Activated CD8-positive, alpha-beta memory T cell treated with anti-CD3 and anti-CD28 coated beads, Interleukin-2, amount 50 U/mL, for 4 hours (primary cell): ENCODE data around the gene ACTN3.
"Not testable (repeated sequence)": the region's sequence is repeated elsewhere in the genome, so short reads cannot be mapped to it uniquely, and the experiment has no call there.

Experiments used
- DNase-seq: peaks from one replicate; pipeline ENCODE4 v3.0.0-alpha.2; 2020

The ACTN3 gene

DNA sequence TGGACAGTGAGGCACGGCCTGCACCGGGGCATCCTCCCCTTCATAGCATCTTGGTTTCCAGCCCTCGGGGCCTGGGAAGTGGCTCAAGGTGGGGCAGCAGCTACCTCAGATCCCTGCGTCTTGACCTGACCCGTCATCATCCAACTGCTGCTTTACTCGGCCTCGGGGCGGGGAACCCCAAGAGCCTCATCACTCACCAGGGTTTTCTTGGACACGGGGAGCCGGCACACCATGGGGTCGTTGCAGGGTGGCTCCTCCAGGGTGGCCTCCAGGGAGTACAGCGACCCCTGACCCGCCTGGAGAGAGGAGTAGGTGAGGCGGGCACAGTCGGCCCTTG, 21.1 kb downstream of the ACTN3 start:
- no peak for DNase-seq

DNA sequence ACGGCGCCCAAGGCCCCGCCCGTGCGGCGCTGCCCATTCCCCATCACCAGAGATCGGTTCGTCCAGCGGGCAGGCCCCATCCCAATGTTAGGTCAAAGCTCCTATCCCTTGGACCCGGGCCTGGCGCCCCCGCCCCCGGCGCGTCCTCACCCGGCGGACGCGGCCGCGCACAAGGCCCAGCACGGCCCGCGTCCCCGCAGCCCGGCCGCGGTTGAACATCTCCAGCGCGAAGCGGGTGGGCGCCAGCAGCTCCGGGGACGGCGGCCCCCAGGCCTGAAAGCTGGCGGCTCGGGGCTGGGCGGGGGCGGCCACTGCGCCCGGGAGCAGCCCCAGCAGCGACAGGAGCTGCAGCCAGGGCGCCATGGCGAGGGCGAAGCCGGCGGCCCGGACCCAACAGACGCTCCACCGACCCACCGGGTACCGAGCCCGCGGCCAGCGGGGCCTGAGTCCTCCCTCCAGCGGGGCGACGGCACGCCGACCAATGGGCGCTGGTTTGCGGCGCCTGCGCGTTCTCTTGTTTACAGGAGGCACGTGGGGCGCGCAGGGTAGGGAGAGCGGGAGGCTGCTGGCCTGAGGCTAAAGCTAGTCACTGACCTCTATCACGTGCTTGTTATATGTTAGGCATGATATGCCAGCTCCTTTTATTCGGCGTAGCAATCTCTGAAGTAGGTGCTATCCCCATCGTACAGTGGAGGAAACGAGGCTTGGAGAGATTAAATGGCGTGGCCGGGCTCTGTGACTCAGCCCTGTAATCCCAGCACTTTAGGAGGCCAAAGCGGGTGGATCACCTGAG, 21.6 kb downstream of the ACTN3 start, which contains the start of gene CTSF:
Gene CTSF (minus strand): TSS at position 483 of the 793 bp plus-strand sequence. CDS start 120 bp downstream, at position 363.
- DNase-seq: peak; percentile 72

DNA sequence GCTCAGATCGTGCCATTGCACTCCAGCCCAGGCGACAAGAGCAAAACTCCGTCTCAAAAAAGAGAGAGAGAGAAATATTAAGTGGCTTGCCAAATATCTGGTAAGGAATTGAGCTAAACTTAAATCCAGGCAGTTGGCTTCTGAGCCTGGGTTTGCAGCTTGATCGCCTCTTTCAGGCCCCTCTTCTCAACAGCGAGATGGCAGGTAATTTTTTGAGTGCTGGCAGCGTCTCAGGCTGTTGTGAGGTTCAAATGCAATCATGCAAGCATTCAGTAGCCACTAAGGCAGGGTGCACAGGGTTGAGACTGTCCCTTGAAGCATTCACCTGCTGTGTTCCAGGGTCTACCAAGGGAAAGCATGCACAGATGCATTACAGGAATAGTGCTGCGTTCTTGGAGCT, 22.4 kb downstream of the ACTN3 start:
- DNase-seq: no peak

- DNase-seq: no peak
These were observed 23.6 kb downstream of the ACTN3 start for GRCh38 chr11:66570079-66570849.

DNA sequence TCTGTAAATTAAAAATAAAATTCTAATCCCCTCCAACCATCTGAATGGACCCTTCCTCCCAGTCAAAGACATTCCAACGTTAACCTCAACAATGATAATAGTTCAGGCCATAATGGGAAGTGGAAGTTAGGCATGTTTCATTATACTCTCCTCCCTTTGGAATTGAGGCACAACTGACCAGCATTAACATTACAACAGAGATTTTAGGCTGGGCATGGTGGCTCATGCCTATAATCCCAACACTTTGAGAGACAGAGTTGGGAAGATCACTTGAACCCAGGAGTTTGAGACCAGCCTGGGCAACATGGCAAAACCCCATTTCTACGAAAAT, 24.1 kb downstream of the ACTN3 start:
- DNase-seq: no peak

DNA sequence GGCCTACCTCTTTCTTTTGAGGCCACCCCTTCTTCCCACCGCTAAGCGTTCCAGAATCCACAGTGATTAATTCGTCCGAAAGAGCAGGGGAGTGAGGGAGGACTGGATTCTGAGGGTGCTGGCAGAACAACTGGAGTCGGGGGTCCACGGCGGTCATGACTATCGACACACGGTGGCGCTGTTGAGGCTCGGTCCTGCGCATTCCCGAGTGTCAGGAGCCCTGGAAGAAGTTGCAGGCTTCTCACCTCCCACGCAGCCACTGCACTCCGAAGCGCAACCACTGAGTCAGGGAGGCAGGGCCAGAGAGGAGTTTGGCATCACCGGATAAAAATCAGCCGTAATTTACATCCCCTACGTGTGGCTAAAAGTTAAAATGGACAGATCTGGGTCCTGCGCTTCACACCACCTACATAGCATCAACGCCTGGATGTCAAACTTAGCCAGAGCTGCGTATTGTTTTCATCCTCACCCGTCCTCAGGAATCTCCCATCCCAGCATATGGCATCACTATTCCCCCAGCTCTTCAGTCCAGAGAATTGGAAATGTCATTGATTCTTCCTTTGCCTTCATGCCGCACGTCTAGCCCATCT, 32.4 kb downstream of the ACTN3 start:
- peak; percentile 81 for DNase-seq

- no peak for DNase-seq
These were observed 34.1 kb downstream of the ACTN3 start for GRCh38 chr11:66580803-66581202.

GRCh38 chr11:66581261-66581660, 34.6 kb downstream of the ACTN3 start:
- no peak for DNase-seq

DNA sequence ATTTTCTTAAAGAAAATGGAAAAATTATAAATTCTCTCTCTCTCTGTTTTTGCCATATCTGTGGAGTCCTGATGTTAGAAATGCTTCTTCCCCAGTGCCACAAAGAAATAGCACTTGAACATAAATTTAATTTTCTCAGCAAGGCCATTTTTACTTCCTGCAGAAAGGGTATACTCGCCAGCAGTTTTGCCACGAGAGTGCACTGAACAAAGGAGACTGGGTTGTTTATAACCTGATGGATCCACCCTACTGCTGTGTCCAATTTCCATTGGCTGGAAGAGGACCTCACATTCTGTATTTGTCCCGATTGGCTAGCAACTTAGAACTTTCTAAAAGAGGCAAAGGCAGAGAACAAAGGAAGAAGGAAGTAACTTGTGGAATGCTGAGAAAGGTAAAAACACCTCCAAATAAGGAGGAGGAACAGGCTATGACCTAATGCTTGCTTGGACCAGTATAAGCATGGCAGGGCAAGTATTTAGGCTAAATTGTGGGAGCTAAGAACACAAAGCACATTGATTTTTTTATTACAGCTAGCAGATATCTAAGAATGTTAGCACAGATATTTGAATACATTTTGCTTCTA, 36.0 kb downstream of the ACTN3 start:
- not testable (repeated sequence) for DNase-seq

- not testable (repeated sequence) for DNase-seq
These were observed 38.7 kb downstream of the ACTN3 start for GRCh38 chr11:66585447-66585846.

DNA sequence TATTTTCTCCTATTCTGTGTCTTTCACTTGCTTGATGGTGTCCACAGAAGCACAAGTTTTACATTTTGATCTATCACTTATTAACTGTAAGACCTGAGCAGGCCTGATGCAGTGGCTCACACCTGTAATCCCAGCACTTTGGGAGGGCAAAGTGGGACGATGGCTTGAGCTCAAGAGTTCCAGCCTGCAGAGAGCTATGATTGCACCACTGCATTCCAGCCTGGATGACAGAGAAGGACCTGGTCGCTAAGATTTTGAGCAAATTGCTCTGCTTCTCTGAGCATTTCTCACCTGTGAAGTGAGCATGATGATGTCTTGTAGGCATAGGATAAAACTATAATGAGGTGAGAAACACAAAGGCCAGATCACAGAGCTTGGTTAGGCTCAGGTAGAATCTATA, 39.4 kb downstream of the ACTN3 start:
- DNase-seq: no peak

- not testable (repeated sequence) for DNase-seq
These were observed 42.6 kb downstream of the ACTN3 start for GRCh38 chr11:66589315-66589714.

DNA sequence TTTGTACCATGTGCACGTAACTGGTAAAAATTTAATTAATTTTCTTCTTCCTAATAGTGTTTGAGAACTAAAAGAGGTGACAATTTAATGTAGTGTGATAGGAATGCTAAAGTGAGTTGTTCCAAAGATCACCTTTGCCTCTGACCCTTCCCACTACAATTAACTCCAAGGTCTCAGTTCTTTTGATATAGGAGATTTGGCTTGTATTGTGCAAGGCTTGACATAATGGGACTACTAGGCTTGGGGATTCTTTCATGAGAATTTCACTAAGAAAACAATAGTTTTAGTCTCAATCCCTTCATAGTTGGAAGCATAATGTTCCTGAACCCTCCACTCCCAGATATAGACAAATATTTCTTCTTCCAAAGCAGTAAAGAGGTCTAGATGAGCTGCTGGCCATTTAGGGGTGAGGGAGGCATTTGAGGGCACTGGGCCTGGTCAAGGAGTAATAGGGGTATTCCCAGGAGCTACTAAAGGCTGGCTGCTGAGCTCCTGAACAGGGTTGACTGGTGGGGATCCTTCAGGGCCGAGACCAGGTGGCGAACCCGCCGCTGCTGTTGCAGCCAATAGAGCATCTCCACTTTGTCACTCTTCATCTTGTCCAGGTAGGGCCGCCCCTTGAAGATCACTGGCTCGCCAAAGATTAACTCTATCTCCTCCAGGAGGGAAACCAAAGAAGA, 43.4 kb downstream of the ACTN3 start:
- DNase-seq: no peak

DNA sequence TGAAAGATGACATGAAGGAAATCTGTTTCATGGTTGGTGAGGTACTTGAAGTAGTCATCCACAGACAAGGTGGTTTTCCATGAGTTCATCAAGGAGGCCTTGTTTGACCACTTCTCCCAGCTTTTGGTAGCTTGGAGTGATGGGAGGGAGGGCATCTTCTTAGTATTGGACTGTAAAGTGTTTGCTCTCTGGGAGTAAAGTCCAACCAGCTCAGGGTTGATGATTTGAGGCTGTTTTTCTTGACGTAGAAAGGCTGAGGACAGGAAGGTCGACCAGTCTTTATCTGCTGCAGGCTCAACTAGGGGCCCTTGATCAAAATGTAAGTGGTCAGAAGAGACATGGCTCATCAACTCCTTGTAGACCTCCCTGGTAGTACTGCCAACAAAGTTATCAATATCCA, 44.5 kb downstream of the ACTN3 start:
- DNase-seq: no peak

DNA sequence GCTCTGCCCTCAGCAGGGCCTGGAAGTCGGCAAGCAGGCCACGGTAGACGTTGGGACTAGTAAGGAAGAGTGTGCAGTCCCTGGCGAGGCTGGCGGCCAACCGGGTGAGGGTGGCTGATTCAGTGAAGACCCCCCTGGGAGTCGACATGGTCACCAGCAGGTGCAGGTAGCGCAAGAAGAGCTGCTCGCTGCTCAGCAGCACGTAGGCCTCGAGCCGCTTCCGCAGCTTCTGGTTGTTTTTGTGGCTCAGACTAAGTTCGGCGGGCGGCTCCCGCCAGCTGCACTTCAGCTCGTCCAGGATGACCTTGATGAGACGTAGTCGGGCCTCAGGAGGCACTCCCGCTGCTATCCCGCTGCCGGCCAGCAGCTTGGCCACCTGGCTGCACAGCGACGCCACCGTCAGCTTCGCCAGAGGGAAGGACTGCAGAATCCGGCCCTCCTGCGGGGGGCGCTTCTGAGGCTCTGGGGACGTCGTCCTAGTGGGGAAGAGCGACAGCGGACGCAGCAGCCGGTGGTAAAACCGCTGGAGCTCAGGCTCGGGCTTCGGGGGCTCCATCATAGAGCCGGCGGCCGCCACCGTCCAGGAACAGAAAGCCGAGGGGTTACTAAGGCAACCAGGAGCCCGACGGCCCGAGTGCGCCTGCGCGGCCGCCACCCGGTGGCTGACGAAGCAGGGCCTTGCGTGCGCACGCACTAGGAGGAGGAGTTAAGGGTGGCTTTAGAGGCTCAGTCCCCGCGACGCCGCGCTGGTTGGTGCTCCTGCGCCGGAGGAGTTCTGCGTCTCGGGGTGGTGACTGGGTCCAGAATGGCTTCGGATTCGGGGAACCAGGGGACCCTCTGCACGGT, 46.0 kb downstream of the ACTN3 start, which contains the start of the genes CCDC87 and CCS:
Gene CCDC87 (minus strand): TSS at position 607 of the 846 bp plus-strand sequence. CDS start 48 bp downstream, at position 559.
Gene CCS (plus strand): TSS at position 729 of the 846 bp plus-strand sequence. CDS start 77 bp downstream, at position 806.
- peak; percentile 99 for DNase-seq

DNA sequence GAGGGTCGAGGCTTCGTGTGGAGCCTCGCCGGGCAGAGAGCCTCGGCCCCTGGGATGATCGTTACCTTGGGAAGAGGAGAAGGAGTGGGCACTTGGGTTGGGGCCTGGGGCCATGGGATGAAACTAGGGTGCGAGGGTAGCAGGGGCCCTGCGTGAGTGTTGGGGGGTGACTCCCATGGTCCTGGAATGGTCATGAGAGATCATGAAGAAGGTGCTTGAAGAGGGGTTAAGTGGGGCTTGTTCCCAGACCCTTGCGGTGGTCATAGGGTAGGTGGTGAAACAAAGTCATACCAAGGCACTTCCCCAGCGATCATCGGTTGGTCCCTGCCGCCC, 46.6 kb downstream of the ACTN3 start:
- DNase-seq: no peak

DNA sequence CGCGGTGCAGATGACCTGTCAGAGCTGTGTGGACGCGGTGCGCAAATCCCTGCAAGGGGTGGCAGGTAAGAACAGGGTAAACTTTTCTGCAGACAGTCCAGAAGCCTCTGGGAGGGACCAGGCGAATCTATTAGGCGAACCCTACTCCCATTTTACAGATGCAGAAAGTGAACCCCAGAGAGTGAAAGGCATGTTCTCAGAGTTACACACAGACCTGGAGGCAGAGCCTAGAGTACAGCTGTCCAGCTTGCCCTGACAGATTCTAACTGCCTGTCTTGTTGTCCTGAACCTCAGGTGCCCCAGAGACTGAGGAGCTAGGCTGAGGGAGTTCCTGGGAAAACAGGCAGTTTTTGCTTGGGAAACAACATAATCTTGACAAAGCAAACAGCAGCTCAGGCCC, 46.9 kb downstream of the ACTN3 start:
- no peak for DNase-seq

DNA sequence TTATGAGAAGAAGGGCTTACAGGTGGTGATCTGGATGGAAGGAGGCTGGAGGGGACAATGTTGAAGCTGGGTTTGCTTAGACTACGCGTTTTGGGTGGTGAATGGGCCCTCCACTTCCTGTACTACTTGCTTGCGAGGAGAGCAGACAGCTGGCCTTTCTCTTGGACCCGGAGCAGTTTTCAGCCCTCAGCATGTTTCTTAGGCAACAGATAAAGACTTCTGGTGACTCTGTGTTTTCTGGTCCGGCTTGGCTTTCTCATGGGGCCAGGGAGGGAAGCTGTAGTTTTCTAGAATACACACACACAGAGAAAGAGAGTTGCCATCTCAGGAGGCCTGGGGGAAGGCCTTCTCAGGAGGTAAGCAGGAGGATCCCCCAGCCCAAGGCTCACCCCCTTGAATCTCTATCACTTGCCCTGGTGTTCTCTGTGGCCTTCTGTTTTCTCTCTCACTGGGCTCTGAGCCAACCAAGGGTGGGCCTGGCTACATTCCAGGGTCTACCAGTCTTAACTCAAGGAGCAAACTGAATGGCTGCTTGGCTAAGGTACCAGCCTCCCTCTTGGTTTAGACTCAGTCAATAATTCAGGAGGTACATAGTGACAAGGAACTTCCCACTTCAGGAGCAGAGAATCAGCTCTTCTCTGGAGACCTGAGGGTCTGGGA, 48.7 kb downstream of the ACTN3 start:
- DNase-seq: no peak

- no peak for DNase-seq
These were observed 52.3 kb downstream of the ACTN3 start for GRCh38 chr11:66598993-66599392.

- DNase-seq: no peak
These were observed 53.5 kb downstream of the ACTN3 start for GRCh38 chr11:66600219-66600618.

GRCh38 chr11:66600631-66601233, 54.0 kb downstream of the ACTN3 start:
- no peak for DNase-seq
